LNCAP (cell line): ENCODE results near the gene PRKCSH.

Experiments used
- CTCF ChIP-seq: fragments of 450-650 bp; IDR thresholded peaks from 2 replicates; pipeline ENCODE4 v1.5.1; 2017; ENCODE audit warnings: mild to moderate bottlenecking

PRKCSH gene

GRCh38 chr19:11460207-11460606, 24.8 kb downstream of the PRKCSH start:
- TF ChIP-seq CTCF, result 0 out of 2 replicates have a peak, but pooled peaks have one; percentile 9

GRCh38 chr19:11461453-11461852, 26.0 kb downstream of the PRKCSH start:
- TF ChIP-seq CTCF, result no peak

- no peak for TF ChIP-seq CTCF
Observed at GRCh38 chr19:11463391-11463790, 28.0 kb downstream of the PRKCSH start.

GRCh38 chr19:11464333-11465265, 29.2 kb downstream of the PRKCSH start:
- no peak for TF ChIP-seq CTCF

GRCh38 chr19:11465600-11465999, 30.2 kb downstream of the PRKCSH start:
- TF ChIP-seq CTCF, result no peak

- no peak for TF ChIP-seq CTCF
Observed at GRCh38 chr19:11473725-11474124, 38.3 kb downstream of the PRKCSH start.

- TF ChIP-seq CTCF, result no peak
Observed at GRCh38 chr19:11475861-11476260, 40.4 kb downstream of the PRKCSH start.
